Activated naive CD4-positive, alpha-beta T cell treated with anti-CD3 and anti-CD28 coated beads, Interleukin-2, amount 50 U/mL, for 16 hours (primary cell): ENCODE results near the gene TMED5.
"Not testable (repeated sequence)": the region's sequence is repeated elsewhere in the genome, so short reads cannot be mapped to it uniquely, and the experiment has no call there.

Experiments used
- DNase-seq: peaks from one replicate; pipeline ENCODE4 v3.0.0-alpha.2; 2020

Gene TMED5

GRCh38 chr1:93179886-93180722 lies at the start of gene TMED5:
TSS of gene TMED5 (minus strand) at chr1:93180413. CDS start at chr1:93180242, 171 bp downstream.
- DNase-seq = peak; percentile 94

GRCh38 chr1:93223023-93223675 lies 42.9 kb upstream of the TMED5 start:
- no peak for DNase-seq

GRCh38 chr1:93221913-93222312 lies 41.7 kb upstream of the TMED5 start:
- DNase-seq = no peak

- not testable (repeated sequence) for DNase-seq
These were observed 40.5 kb upstream of the TMED5 start for GRCh38 chr1:93220716-93221115.

GRCh38 chr1:93219443-93219842 lies 39.2 kb upstream of the TMED5 start:
- DNase-seq = no peak

- no peak for DNase-seq
These were observed 35.1 kb upstream of the TMED5 start for GRCh38 chr1:93215322-93215721.

- no peak for DNase-seq
These were observed 27.0 kb upstream of the TMED5 start for GRCh38 chr1:93207211-93207610.

- DNase-seq = no peak
These were observed 26.3 kb upstream of the TMED5 start for GRCh38 chr1:93206567-93206954.

GRCh38 chr1:93205892-93206566 lies 25.8 kb upstream of the TMED5 start:
- DNase-seq = no peak

- no peak for DNase-seq
These were observed 20.5 kb upstream of the TMED5 start for GRCh38 chr1:93200714-93201113.

GRCh38 chr1:93200086-93200620 lies 19.9 kb upstream of the TMED5 start:
- DNase-seq = no peak

GRCh38 chr1:93199150-93199549 lies 18.9 kb upstream of the TMED5 start:
- DNase-seq = no peak

GRCh38 chr1:93196591-93196990 lies 16.4 kb upstream of the TMED5 start:
- DNase-seq = no peak

- DNase-seq = no peak
These were observed 14.2 kb upstream of the TMED5 start for GRCh38 chr1:93194231-93194990.

- no peak for DNase-seq
These were observed 10.2 kb upstream of the TMED5 start for GRCh38 chr1:93190432-93190831.

- DNase-seq = no peak
These were observed 6.5 kb upstream of the TMED5 start for GRCh38 chr1:93186667-93187066.

- peak; percentile 62 for DNase-seq
These were observed 755 bp upstream of the TMED5 start, which contains the start of gene CCDC18 for GRCh38 chr1:93180723-93181613. TSS of gene CCDC18 (plus strand) at chr1:93180724. CDS start at chr1:93183362, 2,638 bp downstream.

GRCh38 chr1:93178418-93178817 lies 1.8 kb downstream of the TMED5 start:
- DNase-seq = no peak

GRCh38 chr1:93177991-93178390 lies 2.2 kb downstream of the TMED5 start:
- no peak for DNase-seq

- not testable (repeated sequence) for DNase-seq
These were observed 5.6 kb downstream of the TMED5 start for GRCh38 chr1:93174638-93175037.

- DNase-seq = no peak
These were observed 7.4 kb downstream of the TMED5 start for GRCh38 chr1:93172778-93173177.
